ENCODE measurements around the gene NEIL3.

NEIL3 gene

DNA sequence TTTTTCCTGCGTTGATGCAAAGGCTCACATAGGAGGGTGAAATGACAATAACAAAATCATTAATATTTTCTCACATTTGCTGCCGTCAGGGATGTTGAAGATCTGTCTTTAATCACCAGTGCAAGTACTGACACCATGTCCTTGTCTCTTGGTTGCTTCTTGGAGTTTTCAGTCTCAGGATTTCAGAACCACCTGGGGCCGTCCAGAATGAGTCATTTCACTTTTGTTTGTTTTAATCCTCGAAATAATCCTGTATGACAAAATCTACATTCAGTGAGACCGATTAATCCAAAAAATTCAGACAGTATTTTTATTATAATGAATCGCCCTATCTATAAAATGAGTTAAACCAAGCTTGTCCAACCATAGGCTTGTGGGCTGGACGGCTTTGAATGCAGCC lies 47.2 kb downstream of the NEIL3 start:
- WGBS, 2 experiments = 90 to 97% methylated on average over 6 to 7 of the region's 7 CpGs
- no peaks in the 10 kb centered on the region for H3K9me3 ChIP-seq (ENCODE audit: control insufficient read depth, low read length)
- no peak overlapping the region for H3K4me3 ChIP-seq (ENCODE audit: insufficient read depth, low read depth, low read length)
- H3K4me1 ChIP-seq (ENCODE audit: control insufficient read depth, insufficient read depth, low read length) = no peaks in the 10 kb centered on the region
- H3K27ac ChIP-seq (ENCODE audit: insufficient read depth, low read depth, low read length, poor library complexity, severe bottlenecking) = no peak overlapping the region
- no peaks in the 10 kb centered on the region for H3K27me3 ChIP-seq (ENCODE audit: control insufficient read depth, insufficient read depth, low read length, poor library complexity, severe bottlenecking)
- no peaks in the 10 kb centered on the region for H3K36me3 ChIP-seq (ENCODE audit: control insufficient read depth, insufficient read depth, low read length)

DNA sequence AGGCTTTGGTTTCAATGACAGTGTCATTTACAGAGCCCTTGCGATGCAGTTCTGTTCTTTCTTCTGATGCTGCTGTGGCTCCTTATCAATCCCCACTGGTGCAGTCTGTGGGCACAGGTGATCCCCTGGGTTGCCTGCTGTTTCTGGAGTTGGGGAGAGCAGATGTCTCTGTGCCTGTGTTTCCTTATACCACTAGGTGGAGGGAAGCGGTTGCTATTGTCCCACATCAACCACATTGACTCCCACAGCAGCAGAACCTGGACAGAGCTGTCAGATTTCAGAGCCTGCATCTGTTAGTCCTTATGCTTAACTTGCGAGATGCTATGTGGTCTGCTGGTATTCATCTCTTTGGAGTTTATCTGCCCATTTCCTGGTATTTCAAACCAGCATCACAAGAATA lies 57.7 kb downstream of the NEIL3 start:
- Histone ChIP-seq H3K4me1 (ENCODE audit: control insufficient read depth, insufficient read depth, low read length) (no peaks in the 10 kb centered on the region), H3K27ac (ENCODE audit: insufficient read depth, low read depth, low read length, poor library complexity, severe bottlenecking) (no peak overlapping the region), H3K4me3 (ENCODE audit: insufficient read depth, low read depth, low read length) (no peak overlapping the region), H3K27me3 (ENCODE audit: control insufficient read depth, insufficient read depth, low read length, poor library complexity, severe bottlenecking) (no peaks in the 10 kb centered on the region), H3K36me3 (ENCODE audit: control insufficient read depth, insufficient read depth, low read length) (no peaks in the 10 kb centered on the region), H3K9me3 (ENCODE audit: control insufficient read depth, low read length) (no peaks in the 10 kb centered on the region)
- 74 to 88% methylated on average over 3 of the region's 3 CpGs for WGBS, 2 experiments

- 93 to 98% methylated on average over 4 to 5 of the region's 5 CpGs for WGBS, 2 experiments
- Histone ChIP-seq H3K4me1 (ENCODE audit: control insufficient read depth, insufficient read depth, low read length) (no peaks in the 10 kb centered on the region), H3K36me3 (ENCODE audit: control insufficient read depth, insufficient read depth, low read length) (no peaks in the 10 kb centered on the region), H3K27me3 (ENCODE audit: control insufficient read depth, insufficient read depth, low read length, poor library complexity, severe bottlenecking) (no peaks in the 10 kb centered on the region), H3K4me3 (ENCODE audit: insufficient read depth, low read depth, low read length) (no peak overlapping the region), H3K27ac (ENCODE audit: insufficient read depth, low read depth, low read length, poor library complexity, severe bottlenecking) (no peak overlapping the region), H3K9me3 (ENCODE audit: control insufficient read depth, low read length) (no peaks in the 10 kb centered on the region)
These were observed 59.7 kb downstream of the NEIL3 start for GRCh38 chr4:177369372-177369771.

GRCh38 chr4:177371461-177371860 lies 61.8 kb downstream of the NEIL3 start:
- H3K9me3 ChIP-seq (ENCODE audit: control insufficient read depth, low read length) = no peaks in the 10 kb centered on the region
- WGBS, 2 experiments = 89 to 95% methylated on average over 3 to 4 of the region's 4 CpGs
- H3K27ac ChIP-seq (ENCODE audit: insufficient read depth, low read depth, low read length, poor library complexity, severe bottlenecking) = no peak overlapping the region

DNA sequence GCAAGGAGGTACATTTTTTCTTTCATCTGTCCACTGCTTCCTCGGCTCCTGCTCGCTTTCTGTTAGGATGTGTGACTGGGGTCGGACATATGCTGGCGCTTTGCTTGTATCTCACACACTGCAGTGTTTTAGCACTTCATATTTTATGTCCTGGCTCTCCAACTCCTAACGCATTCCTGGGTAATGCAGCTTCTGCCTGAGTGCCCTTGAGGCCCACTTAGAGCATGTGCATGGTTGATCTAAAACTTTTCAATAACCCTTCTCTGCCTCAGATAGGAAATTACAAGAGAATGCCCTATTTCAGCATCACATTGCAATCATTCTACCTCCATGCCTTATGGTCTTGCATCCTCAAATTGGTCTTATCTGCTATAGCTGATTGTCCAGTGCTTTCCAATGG lies 65.3 kb downstream of the NEIL3 start:
- Histone ChIP-seq H3K27me3 (ENCODE audit: control insufficient read depth, insufficient read depth, low read length, poor library complexity, severe bottlenecking) (no peaks in the 10 kb centered on the region), H3K4me1 (ENCODE audit: control insufficient read depth, insufficient read depth, low read length) (peaks cover 19% of the 10 kb centered on the region), H3K9me3 (ENCODE audit: control insufficient read depth, low read length) (no peaks in the 10 kb centered on the region), H3K36me3 (ENCODE audit: control insufficient read depth, insufficient read depth, low read length) (no peaks in the 10 kb centered on the region), H3K27ac (ENCODE audit: insufficient read depth, low read depth, low read length, poor library complexity, severe bottlenecking) (no peak overlapping the region), H3K4me3 (ENCODE audit: insufficient read depth, low read depth, low read length) (no peak overlapping the region)
- WGBS, 2 experiments = 89 to 92% methylated on average over 5 of the region's 5 CpGs

More at GRCh38 chr4:177371461-177371860, 61.8 kb downstream of the NEIL3 start:
- H3K36me3 ChIP-seq (ENCODE audit: control insufficient read depth, insufficient read depth, low read length) = no peaks in the 10 kb centered on the region
- peaks cover 19% of the 10 kb centered on the region for H3K4me1 ChIP-seq (ENCODE audit: control insufficient read depth, insufficient read depth, low read length)
- H3K4me3 ChIP-seq (ENCODE audit: insufficient read depth, low read depth, low read length) = no peak overlapping the region
- H3K27me3 ChIP-seq (ENCODE audit: control insufficient read depth, insufficient read depth, low read length, poor library complexity, severe bottlenecking) = no peaks in the 10 kb centered on the region

- Histone ChIP-seq H3K36me3 (ENCODE audit: control insufficient read depth, insufficient read depth, low read length) (no peaks in the 10 kb centered on the region), H3K4me1 (ENCODE audit: control insufficient read depth, insufficient read depth, low read length) (peaks cover 19% of the 10 kb centered on the region), H3K4me3 (ENCODE audit: insufficient read depth, low read depth, low read length) (no peak overlapping the region), H3K9me3 (ENCODE audit: control insufficient read depth, low read length) (no peaks in the 10 kb centered on the region), H3K27me3 (ENCODE audit: control insufficient read depth, insufficient read depth, low read length, poor library complexity, severe bottlenecking) (no peaks in the 10 kb centered on the region), H3K27ac (ENCODE audit: insufficient read depth, low read depth, low read length, poor library complexity, severe bottlenecking) (no peak overlapping the region)
- 70 to 74% methylated on average over 3 of the region's 3 CpGs for WGBS, 2 experiments
These were observed 65.7 kb downstream of the NEIL3 start for GRCh38 chr4:177375372-177375771.

GRCh38 chr4:177376024-177376423 lies 66.3 kb downstream of the NEIL3 start:
- Histone ChIP-seq H3K27ac (ENCODE audit: insufficient read depth, low read depth, low read length, poor library complexity, severe bottlenecking) (no peak overlapping the region), H3K27me3 (ENCODE audit: control insufficient read depth, insufficient read depth, low read length, poor library complexity, severe bottlenecking) (no peaks in the 10 kb centered on the region), H3K9me3 (ENCODE audit: control insufficient read depth, low read length) (no peaks in the 10 kb centered on the region), H3K36me3 (ENCODE audit: control insufficient read depth, insufficient read depth, low read length) (no peaks in the 10 kb centered on the region), H3K4me1 (ENCODE audit: control insufficient read depth, insufficient read depth, low read length) (peaks cover 19% of the 10 kb centered on the region), H3K4me3 (ENCODE audit: insufficient read depth, low read depth, low read length) (no peak overlapping the region)
- WGBS, 2 experiments = 81 to 82% methylated on average over 2 of the region's 2 CpGs

- no peak overlapping the region for H3K27ac ChIP-seq (ENCODE audit: insufficient read depth, low read depth, low read length, poor library complexity, severe bottlenecking)
- 97% methylated on average over 19 of the region's 19 CpGs for WGBS, 2 experiments
- H3K36me3 ChIP-seq (ENCODE audit: control insufficient read depth, insufficient read depth, low read length) = no peaks in the 10 kb centered on the region
- H3K9me3 ChIP-seq (ENCODE audit: control insufficient read depth, low read length) = no peaks in the 10 kb centered on the region
- H3K27me3 ChIP-seq (ENCODE audit: control insufficient read depth, insufficient read depth, low read length, poor library complexity, severe bottlenecking) = no peaks in the 10 kb centered on the region
- peaks cover 6% of the 10 kb centered on the region for H3K4me1 ChIP-seq (ENCODE audit: control insufficient read depth, insufficient read depth, low read length)
- no peak overlapping the region for H3K4me3 ChIP-seq (ENCODE audit: insufficient read depth, low read depth, low read length)
These were observed 71.1 kb downstream of the NEIL3 start for GRCh38 chr4:177380730-177381287.

- no peaks in the 10 kb centered on the region for H3K4me1 ChIP-seq (ENCODE audit: control insufficient read depth, insufficient read depth, low read length)
- no peak overlapping the region for H3K27ac ChIP-seq (ENCODE audit: insufficient read depth, low read depth, low read length, poor library complexity, severe bottlenecking)
These were observed 72.2 kb downstream of the NEIL3 start for GRCh38 chr4:177381762-177382310.

GRCh38 chr4:177384856-177385397 lies 75.3 kb downstream of the NEIL3 start:
- H3K4me3 ChIP-seq (ENCODE audit: insufficient read depth, low read depth, low read length) = no peak overlapping the region
- 95 to 97% methylated on average over 4 of the region's 4 CpGs for WGBS, 2 experiments

More at GRCh38 chr4:177381762-177382310, 72.2 kb downstream of the NEIL3 start:
- Histone ChIP-seq H3K9me3 (ENCODE audit: control insufficient read depth, low read length) (no peaks in the 10 kb centered on the region), H3K27me3 (ENCODE audit: control insufficient read depth, insufficient read depth, low read length, poor library complexity, severe bottlenecking) (no peaks in the 10 kb centered on the region), H3K36me3 (ENCODE audit: control insufficient read depth, insufficient read depth, low read length) (no peaks in the 10 kb centered on the region), H3K4me3 (ENCODE audit: insufficient read depth, low read depth, low read length) (no peak overlapping the region)
- 95% methylated on average over 13 of the region's 13 CpGs for WGBS, 2 experiments

More at GRCh38 chr4:177384856-177385397, 75.3 kb downstream of the NEIL3 start:
- no peaks in the 10 kb centered on the region for H3K9me3 ChIP-seq (ENCODE audit: control insufficient read depth, low read length)
- no peaks in the 10 kb centered on the region for H3K4me1 ChIP-seq (ENCODE audit: control insufficient read depth, insufficient read depth, low read length)
- no peaks in the 10 kb centered on the region for H3K27me3 ChIP-seq (ENCODE audit: control insufficient read depth, insufficient read depth, low read length, poor library complexity, severe bottlenecking)
- no peaks in the 10 kb centered on the region for H3K36me3 ChIP-seq (ENCODE audit: control insufficient read depth, insufficient read depth, low read length)
- H3K27ac ChIP-seq (ENCODE audit: insufficient read depth, low read depth, low read length, poor library complexity, severe bottlenecking) = no peak overlapping the region
